NCI-H1417 (cell line): Measurements from ENCODE around the gene WASL.
"Not testable (repeated sequence)": the region's sequence is repeated elsewhere in the genome, so short reads cannot be mapped to it uniquely, and the experiment has no call there.

ENCODE experiments used
- DNase-seq, 3 experiments: peaks; one replicate each; lab custom pipeline; 2025; lab: John Stamatoyannopoulos, UW

WASL gene

DNA sequence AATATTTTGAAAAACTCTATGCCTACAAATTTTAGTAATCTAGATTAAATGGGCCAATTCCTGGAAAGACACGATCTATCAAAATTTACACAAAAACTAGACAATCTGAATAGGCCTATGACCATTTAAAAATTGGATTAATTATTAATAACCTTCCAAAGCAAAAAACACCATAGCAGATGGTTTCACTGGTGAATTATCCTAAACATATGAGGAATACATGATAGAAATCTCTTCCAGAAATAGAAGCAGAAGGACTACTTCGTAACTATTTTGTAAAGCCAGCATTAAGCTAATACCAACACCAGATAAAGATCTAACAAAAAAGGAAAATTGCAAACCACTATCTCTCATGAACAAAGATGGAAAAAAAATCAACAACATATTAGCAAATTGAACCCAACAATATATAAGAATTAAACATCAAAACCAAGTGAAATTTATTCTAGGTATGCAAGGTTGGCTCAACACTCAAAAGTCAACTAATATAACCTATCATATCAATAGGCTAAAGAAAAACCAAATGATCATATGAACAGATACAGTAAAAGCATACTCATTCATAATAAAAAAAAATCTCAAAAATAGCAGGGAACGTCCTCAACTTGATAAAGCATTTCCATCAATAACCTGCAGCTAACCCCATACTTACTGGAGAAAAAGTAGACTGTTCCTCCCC is 16.3 kb downstream of the WASL start:
- no peak for DNase-seq

DNA sequence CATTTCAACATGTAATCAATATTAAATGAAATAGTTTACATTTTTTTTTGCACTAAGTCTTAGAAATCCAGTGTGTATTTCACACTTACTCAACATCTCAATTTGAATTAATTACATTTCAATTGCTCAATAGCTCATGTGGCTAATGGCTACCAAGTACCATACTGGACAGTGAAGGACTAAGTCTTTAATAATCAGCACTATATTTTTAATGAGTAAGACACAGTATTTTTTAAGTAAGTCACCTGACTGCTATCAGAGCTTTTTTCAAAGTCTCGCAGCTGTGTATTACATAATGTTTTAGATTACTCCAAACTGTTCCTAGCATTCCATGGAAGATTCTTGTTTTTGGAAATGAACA is 19.6 kb downstream of the WASL start:
- DNase-seq = no peak

DNA sequence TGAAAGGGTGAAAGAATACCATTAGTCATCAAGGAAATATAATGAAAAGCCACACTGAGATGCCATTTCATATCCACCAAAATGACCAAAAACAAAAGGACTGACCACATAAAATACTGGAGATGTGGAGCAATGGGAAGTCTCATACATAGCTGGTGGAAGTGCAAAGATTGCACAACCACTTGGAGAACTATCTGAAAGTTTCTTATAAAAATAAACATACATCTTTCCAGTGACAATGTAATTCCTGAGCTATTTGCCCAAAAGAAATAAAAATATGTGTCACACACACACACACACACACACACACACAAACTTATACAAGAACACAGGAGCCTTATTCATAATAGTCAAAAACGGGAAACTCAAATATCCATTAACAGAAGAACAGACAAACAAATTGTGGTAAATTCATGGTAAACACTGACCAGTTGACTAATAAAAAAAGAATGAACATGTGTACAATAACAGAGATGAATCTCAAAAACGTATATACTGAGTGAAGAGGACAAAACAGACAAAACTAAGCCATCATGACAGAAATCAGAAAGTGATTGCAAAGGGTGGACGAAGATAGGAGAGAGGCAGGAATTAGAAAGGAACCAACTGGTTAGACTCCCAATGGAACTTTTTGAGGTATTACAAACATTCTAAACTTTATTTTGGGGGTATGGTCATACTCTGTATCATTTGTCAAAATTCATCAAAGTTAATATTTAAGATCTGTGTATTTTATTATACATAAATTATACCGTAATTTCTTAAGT is 21.5 kb downstream of the WASL start:
- DNase-seq = no peak

DNA sequence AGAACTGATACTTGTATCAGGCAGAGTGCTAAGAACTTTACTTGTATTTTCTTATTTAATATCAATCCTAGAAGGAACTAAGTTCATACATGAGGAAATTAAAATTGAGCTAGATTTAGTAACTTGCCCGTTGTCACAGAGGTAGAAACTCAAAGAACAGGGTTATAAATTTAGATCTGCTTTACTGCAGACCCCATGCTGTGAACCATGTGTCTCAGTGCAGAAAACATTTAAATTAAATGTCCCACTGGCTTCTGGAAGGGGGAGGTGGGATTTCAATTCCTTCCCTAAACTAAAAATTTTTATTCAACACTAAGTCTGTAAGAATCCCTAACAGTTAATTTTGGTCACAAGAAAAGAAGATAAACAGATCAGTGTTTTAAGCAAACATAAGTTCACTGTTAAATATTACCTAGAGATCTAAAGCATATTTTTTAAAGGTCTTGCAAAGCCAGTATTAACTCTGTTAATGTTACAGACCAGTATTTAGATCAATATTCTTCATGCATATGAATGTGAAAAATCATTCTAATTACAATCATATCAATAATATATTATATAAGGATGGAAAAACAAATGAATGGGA is 23.1 kb downstream of the WASL start:
- DNase-seq = peak in 1 of 3 experiments; percentile 34

DNA sequence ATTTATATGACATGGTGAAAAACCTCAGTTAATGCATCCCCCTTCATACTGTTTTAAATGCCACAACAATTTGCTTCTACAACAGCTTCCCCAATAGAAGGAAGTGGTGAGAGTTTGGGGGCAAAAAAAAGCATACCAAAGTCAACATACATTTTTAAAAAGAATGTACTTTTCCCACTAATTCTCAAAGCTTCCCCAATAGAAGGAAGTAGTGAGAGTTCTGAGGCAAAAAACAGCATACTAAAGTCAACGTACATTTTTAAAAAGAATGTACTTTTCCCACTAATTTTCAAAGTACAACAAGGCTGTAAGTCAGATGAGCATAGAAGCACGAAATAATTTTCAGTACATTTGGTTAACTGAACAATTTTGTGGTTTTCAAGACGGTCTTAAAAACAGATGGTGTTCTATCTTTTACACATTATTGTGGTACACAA is 24.0 kb downstream of the WASL start:
- no peak for DNase-seq

DNA sequence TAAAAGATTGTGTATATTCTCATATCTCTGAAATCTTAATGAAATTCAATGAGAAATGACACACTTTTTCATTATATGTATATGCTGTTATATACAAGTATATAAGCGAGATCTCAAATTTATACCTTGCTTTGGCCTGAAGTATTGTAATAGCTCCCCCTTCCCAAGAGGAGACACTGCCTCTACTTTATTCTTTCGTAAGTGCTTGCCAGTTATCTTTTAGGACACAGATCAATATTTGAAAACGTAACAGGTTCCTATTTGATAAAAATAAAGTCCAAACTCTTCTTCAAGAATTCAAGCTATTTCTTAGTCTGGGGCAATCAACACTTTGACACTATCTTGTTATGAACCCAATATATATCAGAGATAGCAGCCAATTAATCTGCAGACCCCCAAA is 24.9 kb downstream of the WASL start:
- DNase-seq = no peak

DNA sequence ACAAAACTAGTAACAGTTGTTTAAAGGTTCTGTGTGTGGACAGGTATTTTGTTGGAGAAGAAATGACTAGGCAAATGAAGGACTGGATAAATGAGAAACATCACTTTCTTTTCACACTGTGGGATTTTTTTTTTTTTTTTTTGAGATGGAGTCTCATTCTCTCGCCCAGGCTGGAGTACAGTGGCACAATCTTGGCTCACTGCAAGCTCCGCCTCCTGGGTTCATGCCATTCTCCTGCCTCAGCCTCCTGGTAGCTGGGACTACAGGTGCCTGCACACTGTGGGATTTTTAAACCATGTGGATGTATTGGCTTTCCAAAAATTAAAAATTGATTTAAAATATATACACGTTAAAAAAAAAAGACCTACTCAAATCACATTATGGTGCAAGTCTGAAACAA is 28.3 kb downstream of the WASL start:
- DNase-seq = not testable (repeated sequence)

GRCh38 chr7:123719197-123719721 is 29.5 kb downstream of the WASL start:
- no peak for DNase-seq

- no peak for DNase-seq
These were observed 30.0 kb downstream of the WASL start for GRCh38 chr7:123718773-123719172.

DNA sequence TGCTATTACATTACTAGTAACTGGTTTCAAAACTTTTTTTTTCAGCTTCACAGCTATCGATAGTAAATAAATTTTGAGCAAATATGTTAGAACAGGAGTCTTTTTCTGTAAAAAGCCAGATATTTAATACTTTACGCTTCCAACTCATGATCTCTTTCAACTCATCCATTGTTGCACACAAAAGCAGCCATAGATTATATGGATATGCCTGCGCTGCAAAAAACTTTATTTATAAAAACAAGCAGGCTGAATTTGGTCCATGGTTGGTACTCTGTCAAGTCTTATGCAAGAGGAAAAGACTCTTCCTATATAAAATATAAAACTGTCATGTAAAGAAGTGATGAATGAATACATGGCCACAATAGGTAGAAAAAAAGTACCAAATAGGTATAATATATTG is 31.1 kb downstream of the WASL start:
- DNase-seq = no peak

GRCh38 chr7:123716877-123717276 is 31.9 kb downstream of the WASL start:
- no peak for DNase-seq

- no peak for DNase-seq
These were observed 33.0 kb downstream of the WASL start for GRCh38 chr7:123715799-123716198.

DNA sequence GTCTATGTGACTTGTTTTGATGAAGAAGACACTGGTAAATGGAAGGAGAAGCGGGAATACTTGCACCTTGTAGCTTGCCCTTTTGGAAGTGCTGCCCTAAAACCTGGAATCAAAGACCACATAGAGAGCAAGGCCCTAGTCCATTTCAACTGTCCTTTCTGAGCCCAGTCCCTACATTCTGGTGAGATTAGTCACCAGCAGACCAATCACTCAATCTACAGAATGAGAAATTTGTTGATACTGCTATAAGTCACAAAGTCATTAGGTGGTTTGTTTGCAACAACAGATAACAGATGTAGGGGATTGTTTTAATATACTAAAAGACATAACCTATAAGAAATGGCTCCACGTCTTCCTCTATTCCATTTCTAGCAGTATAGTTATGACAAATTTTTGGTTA is 33.6 kb downstream of the WASL start:
- DNase-seq = no peak

- DNase-seq = no peak
These were observed 34.3 kb downstream of the WASL start for GRCh38 chr7:123714296-123715080.

DNA sequence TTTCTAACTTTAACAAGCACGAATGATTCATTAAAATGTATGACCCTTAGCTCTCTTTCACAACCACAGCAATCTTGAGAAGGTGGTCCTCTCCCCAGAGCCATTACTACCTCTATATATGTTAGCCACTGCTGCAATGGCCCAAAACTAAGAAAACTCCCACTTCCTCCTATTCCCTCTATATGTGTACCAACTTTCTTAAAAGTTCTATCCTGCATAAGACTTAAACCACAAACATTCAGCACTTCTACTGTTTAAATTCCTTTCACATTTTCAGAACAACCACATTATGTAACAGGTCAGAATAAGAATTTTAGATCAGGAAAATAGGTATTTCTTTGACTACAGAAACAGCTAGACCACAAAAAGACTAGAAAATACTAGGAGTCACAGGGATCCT is 36.2 kb downstream of the WASL start:
- DNase-seq = no peak

DNA sequence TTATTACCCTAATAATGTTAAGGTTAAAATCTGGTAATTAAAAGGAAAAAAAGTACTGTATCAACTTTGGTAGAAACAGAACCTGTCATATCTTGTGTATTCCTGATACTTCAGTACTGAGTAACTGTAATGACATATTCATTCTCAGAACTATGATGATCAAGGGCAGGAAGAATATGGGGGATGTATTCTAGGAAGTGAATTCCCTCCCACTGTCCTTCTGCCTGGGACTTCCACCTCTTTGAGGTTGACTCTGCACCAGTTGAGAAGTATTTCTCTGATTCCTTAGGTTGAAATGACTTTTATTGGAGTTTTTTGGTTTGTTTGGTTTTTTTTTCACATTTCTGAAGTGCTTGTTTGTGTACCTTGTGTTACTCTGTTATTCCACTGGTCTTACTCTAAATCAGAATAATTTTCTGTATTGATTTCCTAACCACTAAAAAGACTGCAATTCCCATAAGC is 36.9 kb downstream of the WASL start:
- DNase-seq = no peak

- no peak for DNase-seq
These were observed 38.1 kb downstream of the WASL start for GRCh38 chr7:123710683-123711082.

DNA sequence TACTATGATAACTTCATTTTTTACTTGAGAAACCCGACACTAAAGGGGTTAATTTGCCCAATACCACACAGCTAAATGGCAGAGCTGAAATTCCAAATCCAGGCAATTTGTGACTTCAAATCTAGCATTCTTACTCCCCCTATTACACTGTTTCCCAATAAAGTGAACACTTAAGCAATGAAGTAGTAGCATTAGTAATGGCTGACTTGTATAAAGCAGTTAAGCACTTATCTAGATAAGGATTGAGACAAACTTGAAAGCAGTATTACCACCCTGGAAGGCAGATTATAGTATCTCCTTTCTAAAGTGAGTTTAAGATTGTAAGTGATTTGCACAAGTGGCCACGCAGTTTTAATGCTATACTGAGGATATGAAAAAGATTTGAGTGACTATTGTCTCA is 39.3 kb downstream of the WASL start:
- DNase-seq = no peak

- DNase-seq = no peak
These were observed 43.4 kb downstream of the WASL start for GRCh38 chr7:123705211-123705901.

- DNase-seq = no peak
These were observed 52.7 kb downstream of the WASL start for GRCh38 chr7:123695944-123696677.

DNA sequence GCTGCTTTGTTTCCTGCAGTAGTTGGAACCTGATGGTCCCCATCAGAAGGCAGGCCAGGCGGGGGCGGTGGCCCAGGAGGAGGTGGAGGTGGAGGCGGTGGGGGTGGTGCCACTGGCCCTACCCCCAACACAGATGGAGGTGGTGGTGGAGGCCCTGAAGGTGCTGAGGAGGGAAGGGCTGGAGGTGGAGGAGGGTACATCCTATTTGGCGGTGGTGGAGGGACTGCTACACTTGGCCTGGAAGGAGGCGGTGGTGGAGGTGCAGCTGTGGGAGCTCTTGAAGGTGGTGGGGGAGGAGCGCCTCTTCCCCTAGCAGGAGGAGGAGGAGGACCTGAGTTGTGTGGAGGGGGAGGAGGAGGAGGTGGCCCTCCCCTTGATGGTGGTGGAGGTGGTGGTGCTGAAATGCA is 56.3 kb downstream of the WASL start:
- DNase-seq = no peak
